Germinal center (tissue), 1 donor: ENCODE data around the gene UBXN7.
"Not testable (repeated sequence)": the region's sequence is repeated elsewhere in the genome, so short reads cannot be mapped to it uniquely, and the experiment has no call there.

Experiments used
- DNase-seq: peaks from one replicate; pipeline ENCODE4 v3.0.0; 2012; ENCODE audit warnings: mixed read lengths, low spot score

The UBXN7 gene

DNA sequence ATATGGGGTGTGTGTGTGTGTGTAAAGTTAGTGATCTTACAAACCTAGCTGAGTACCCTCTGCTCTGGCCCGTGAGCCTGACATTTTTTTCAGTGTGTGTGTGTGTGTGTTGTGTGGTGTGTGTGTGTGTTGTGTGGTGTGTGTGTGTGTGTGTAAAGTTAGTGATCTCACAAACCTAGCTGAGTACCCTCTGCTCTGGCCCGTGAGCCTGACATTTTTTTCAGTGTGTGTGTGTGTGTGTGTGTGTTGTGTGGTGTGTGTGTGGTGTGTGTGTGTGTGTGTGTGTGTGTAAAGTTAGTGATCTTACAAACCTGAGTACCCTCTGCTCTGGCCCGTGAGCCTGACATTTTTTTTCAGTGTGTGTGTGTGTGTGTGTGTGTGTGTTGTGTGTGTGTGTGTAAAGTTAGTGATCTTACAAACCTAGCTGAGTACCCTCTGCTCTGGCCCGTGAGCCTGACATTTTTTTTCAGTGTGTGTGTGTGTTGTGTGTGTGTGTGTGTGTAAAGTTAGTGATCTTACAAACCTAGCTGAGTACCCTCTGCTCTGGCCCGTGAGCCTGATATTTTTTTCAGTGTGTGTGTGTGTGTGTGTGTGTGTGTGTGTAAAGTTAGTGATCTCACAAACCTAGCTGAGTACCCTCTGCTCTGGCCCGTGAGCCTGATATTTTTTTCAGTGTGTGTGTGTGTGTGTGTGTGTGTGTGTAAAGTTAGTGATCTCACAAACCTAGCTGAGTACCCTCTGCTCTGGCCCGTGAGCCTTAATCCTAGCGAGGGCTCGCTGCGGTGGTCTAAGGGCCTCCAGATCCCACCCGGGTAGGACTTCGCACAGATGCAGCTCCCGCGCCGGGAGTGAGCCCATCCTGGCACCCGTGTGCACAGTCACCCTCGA, 115.2 kb downstream of the UBXN7 start:
- peak; percentile 66 for DNase-seq

DNA sequence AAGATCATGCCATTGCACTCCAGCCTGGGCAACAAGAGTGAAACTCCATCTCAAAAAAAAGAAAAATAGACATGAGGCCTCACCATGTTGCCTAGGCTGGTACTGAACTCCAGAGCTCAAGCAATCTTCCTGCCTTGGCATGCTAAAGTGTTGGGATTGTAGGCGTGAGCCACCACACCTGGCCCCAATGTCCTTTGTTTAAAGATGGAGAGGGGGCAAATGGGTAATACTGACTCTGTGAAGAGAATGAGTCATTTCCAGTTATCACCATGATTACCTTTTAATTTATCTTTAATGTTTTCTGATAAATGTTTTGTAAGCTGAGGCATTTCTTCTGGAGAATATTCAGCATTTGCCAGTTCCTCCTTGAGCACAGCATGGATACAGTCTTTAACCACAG, 116.4 kb downstream of the UBXN7 start:
- no peak for DNase-seq

DNA sequence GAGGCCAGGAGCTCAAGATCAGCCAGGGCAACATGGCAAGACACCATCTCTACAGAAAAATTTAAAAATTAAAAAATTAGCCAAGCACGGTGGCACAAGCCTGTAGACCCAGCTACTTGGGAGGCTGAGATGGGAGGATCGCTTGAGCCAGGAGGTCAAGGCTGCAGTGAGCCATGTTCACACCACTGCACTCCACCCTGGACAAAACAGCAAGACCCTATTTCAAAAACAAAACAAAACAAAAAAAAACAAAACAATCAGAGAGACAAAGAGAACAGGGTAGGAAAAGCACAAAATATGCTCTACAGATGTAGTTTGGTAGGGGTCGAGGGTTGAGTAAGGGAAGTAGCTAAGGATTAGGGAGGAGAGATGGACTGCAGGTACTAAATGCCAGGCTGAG, 117.6 kb downstream of the UBXN7 start:
- DNase-seq: no peak

DNA sequence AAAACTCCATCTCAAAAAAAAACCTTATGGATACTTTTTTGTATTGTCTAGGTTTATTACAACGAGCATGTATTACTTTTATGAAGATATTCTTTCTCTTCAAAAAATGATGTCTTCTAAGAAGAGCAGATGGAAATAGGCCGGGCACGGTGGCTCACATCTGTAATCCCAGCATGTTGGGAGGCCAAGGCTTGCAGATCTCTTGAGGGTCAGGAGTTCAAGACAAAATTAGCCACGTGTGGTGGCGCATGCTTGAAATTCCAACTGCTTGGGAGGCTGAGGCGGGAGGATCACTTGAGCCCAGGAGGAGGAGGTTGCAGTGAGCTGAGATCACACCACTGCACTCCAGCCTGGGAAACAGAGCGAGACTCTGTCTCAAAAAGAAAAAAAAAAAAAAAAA, 118.1 kb downstream of the UBXN7 start:
- DNase-seq: not testable (repeated sequence)

DNA sequence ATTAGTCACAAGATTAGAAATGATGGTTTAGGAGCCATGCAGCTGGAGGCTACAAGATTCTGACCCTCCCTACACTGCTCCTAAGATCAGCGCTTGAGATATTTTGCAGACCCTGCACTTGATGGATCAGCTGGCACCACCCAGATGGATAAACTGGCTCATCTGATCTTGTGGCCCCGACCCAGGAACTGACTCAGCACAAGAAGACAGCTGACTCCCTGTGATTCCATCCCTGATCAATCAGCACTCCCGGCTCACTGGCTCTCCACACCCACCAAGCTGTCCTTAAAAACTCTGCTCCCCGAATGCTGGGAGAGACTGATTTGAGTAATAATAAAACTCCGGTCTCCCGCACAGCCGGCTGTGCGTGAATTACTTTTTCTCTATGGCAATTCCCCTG, 129.3 kb downstream of the UBXN7 start:
- not testable (repeated sequence) for DNase-seq

DNA sequence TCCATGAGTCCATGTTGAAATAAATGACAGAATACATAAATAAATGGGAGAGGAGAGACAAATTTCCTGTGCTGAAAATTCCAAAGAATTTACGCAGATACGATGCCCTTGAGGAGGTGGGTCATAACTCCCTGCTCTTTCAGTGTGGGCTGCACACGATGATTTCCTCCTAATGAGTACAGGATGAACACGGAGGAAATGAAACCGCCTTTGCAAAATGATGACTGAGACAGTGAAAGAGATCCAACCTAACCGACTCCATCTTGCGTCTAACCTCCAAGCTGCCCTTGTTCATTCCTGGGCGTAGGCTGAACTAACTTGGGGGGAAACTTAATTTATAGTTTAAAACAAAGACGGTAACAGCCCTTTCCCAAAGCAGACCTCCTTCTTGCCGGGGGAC, 129.7 kb downstream of the UBXN7 start:
- not testable (repeated sequence) for DNase-seq

DNA sequence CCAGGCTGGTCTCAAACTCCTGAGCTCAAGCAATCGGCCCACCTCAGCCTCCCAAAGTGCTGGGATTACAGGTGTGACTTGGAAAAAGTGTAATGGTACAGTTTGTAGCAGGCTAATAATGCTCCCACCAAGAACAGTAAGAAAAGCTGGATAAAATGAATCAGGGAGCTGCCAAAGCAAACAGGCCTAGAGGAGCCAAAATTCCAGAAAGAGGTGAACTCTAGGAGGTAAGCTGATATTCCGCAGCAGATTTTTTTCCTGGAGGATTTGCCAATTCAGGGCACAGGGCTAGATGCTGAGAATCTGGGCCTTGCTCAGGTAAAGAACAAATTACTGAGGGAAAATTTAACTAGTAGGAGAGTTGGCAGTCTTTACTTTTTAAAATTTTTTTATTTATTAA, 133.7 kb downstream of the UBXN7 start:
- no peak for DNase-seq
